H1 (cell line): Measurements from ENCODE around the gene SLC22A13.

Experiments
- CHD2 ChIP-seq: IDR thresholded peaks from 2 replicates; pipeline ENCODE4 v1.6.1; 2012; ENCODE audit warnings: low read length, improper control_type of control experiment
- CTCF ChIP-seq, 3 experiments: IDR thresholded peaks; 1 replicate in 2 of 3; 2 replicates in 1 of 3; pipeline versions ENCODE4 v1.5.1 to v1.6.1; 2011; ENCODE audit warnings: low read length in 3 of 3, mild to moderate bottlenecking in 3 of 3, inconsistent platforms in 2 of 3, low read depth in 1 of 3, moderate library complexity in 1 of 3; ENCODE audit not compliant: insufficient read depth in 1 of 3; ENCODE audit errors: control extremely low read depth in 1 of 3
- POLR2A ChIP-seq, 2 experiments: IDR thresholded peaks; 1 replicate in 1 of 2; 2 replicates in 1 of 2; pipeline ENCODE4 v1.6.1; 2011; ENCODE audit warnings: low read depth in 2 of 2, low read length in 2 of 2, mild to moderate bottlenecking in 2 of 2; ENCODE audit errors: control extremely low read depth in 1 of 2
- SRF ChIP-seq: IDR thresholded peaks from 2 replicates; pipeline ENCODE4 v1.6.1; 2011; ENCODE audit warnings: mild to moderate bottlenecking, low read depth, low read length, moderate library complexity

GRCh38 chr3:38283810-38284755 lies 18.5 kb downstream of the SLC22A13 start:
- TF ChIP-seq SRF = no peak
- TF ChIP-seq CHD2 = no peak
- TF ChIP-seq CTCF (IDR thresholded peaks at IDR 0.05; ENCODE audit: control extremely low read depth in 1 of 3, insufficient read depth in 1 of 3, low read depth in 1 of 3, low read length in 3 of 3) = no peak
- no peak for TF ChIP-seq POLR2A (IDR thresholded peaks at IDR 0.05; ENCODE audit: control extremely low read depth in 1 of 2, low read depth in 2 of 2, low read length in 2 of 2)
